Activated CD4-positive, CD25-positive, alpha-beta regulatory T cell treated with anti-CD3 and anti-CD28 coated beads, Interleukin-2, amount 50 U/mL, for 72 hours (primary cell): ENCODE measurements around the gene BMAL2.

Source experiments
- DNase-seq: peaks from one replicate; pipeline ENCODE4 v3.0.0; 2021

BMAL2 gene

GRCh38 chr12:27366621-27367020, 34.0 kb downstream of the BMAL2 start:
- DNase-seq = no peak

DNA sequence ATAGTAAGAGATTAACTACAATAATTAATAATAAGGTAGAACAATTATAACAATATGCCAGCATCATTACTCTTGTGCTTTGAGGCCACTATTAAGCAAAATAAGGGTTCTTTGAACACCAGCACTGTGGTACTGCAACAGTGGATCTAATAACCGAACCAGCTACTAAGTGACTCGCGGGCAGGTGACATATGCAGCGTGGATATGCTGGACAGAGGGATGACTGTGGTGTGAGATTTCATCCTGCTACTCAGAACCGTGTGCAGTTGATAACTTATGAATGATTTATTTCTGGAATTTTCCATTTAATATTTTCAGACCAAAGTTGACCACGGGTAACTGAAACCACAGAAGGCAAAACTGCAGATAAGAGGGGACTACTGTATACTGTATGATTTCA, 34.4 kb downstream of the BMAL2 start:
- DNase-seq = no peak

DNA sequence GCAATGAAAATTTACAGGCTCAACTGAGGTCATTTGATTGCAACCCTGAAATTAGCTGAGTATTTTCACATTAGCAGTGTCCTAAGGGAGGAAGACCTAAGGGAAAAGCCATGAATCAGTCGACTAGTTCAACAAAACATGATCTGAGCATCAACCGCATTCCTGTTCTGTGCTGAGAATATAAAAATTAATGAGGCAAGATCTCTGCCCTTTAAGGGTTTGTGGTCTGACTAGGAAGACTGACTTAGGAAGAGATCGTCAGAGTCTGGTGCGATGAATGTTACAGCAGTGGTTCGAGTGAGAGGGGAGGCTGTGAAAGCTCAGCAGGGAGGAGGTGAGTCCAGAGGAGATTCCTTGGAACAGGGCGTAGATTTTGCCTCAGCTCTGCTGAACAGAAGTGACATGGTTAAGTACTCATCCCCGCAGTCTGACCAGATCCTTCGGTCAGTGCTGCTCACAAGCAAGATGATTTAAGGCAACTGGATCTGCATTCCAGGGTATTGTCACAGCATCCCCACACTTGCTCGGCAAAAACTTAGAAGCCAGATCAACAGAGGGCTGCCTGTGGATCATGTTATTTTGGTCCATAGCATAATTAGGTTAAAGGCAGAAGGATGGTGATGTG, 49.6 kb downstream of the BMAL2 start:
- no peak for DNase-seq
